ENCODE data around the gene KLHDC4. TPM values are rescaled to one million over a fixed set of nuclear protein-coding genes. Genes with fewer than 3 reads are reported as not detected.

The KLHDC4 gene
- total and polyA plus RNA-seq, 10 of the 15 experiments (the other 5 are each of a cell fraction or from before 2014, with no cell fraction given) = 0.80 to 62.1 (median 32.8) TPM

DNA sequence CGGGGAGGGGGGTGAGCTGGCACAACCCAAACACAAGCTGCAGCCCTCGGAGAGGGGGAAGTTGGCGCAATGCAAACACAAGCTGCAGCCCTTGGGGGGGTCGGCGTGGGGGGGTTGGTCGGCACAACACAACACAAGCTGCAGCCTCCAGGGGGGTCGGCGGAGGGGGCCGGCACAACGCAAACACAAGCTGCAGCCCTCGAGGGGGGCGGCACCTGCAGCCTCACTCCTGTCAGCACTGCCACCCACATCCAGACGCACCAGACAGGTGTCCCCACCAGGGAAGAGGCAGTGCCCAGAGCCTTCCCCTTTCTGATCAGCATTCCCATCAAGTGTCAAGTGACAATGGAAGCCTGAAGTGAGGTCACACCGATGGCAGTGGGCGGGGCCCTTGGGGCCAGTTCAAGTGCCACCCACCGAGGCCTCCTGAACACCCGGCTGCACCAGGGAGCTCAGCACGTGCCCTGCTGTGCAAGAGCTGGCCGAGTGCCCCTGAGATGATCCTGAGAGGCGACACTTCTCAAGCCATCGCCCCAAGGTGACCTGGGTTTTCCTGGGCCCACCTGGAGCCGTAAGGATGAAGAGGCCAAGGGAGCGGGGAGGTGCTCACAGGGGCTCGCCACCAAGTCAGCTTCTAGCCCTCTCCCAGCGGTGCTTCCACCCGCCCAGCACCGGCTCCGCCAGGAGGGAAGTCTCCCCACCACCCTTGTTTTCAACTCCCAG is 59.3 kb downstream of the KLHDC4 start:
- no TSS peak for BruUV-seq (replicated peaks)
- ChIA-PET POLR2A (interaction anchor here (0.5 kb wide), 1 partner anchor 9 kb away, joined by 3 read pairs; no protein-coding TSS in a partner anchor), SMC1A (ENCODE audit: uncharacterized antibody, unreplicated experiment) (no interaction called here)

More for the DNA sequence above, 59.3 kb downstream of the KLHDC4 start:
- no peak overlapping the region for H2AFZ ChIP-seq (ENCODE audit: control insufficient read depth, low read depth, low read length)
- H3K4me1 ChIP-seq (ENCODE audit: control insufficient read depth, insufficient read depth, low read length) = peaks cover 22% of the 10 kb centered on the region
- 80% methylated on average over 25 of the region's 28 CpGs for WGBS (ENCODE audit: insufficient coverage, insufficient replicate concordance, low lambda C conversion rate, missing lambda C conversion rate)
- no peak overlapping the region for H3K27ac ChIP-seq (ENCODE audit: control insufficient read depth, insufficient read depth)
- peaks cover 10 to 34% of the 10 kb centered on the region in 2 experiments; a peak in 3 of 4 replicates for H3K36me3 ChIP-seq (ENCODE audit: control insufficient read depth in 2 of 2, insufficient read depth in 2 of 2, low read length in 1 of 2)
- H3K9me3 ChIP-seq (replicated peaks; ENCODE audit: control insufficient read depth, insufficient read depth, low read length) = no peaks in the 10 kb centered on the region
- CTCF ChIA-PET = no interaction called here
- H3K9ac ChIP-seq (ENCODE audit: control insufficient read depth, insufficient read depth, low read length) = no peak overlapping the region
- no peak overlapping the region for H3K4me3 ChIP-seq
- RAD21 ChIA-PET (ENCODE audit: unreplicated experiment) = interaction anchor here (0.6 kb wide), 1 partner anchor 169 kb away, joined by 4 read pairs; no protein-coding TSS in a partner anchor
- H4K20me1 ChIP-seq (ENCODE audit: control insufficient read depth, insufficient read depth) = no peaks in the 10 kb centered on the region
- H3K27me3 ChIP-seq (replicated peaks in 1 of 2; ENCODE audit: control insufficient read depth in 2 of 2, insufficient read depth in 2 of 2, low read length in 1 of 2) = no peaks in the 10 kb centered on the region
- in situ Hi-C loops (cut with MboI) (no loop called here), intact Hi-C loops (cut with micrococcal nuclease; ENCODE audit: unreplicated experiment) (no loop called here)
- H3K79me2 ChIP-seq (ENCODE audit: control insufficient read depth, insufficient read depth, low read length) = no peaks in the 10 kb centered on the region
- DNase-seq (ENCODE audit: low read depth, low spot score) (no peak), ATAC-seq (no peak), FAIRE-seq (no peak)
- TF ChIP-seq SUZ12 (IDR thresholded peaks at IDR 0.05; ENCODE audit: unreplicated experiment) (no peak), TCF3 (IDR thresholded peaks at IDR 0.05; ENCODE audit: borderline replicate concordance, insufficient read depth, low read depth, low read length) (no peak), ZBTB4 (CRISPR knock-in tag; IDR thresholded peaks at IDR 0.05) (no peak), EGR1 (IDR thresholded peaks at IDR 0.05; ENCODE audit: borderline replicate concordance in 1 of 2, low read depth in 2 of 2, low read length in 2 of 2) (no peak), FOXK2 (IDR thresholded peaks at IDR 0.05) (no peak), WRNIP1 (IDR thresholded peaks at IDR 0.05; ENCODE audit: borderline replicate concordance, low read depth, low read length) (no peak), POLR2A (IDR thresholded peaks at IDR 0.05; ENCODE audit: low read depth, low read length) (peak; percentile 19)
- no peak overlapping the region for H3K4me2 ChIP-seq (ENCODE audit: control insufficient read depth, insufficient read depth)

All from GM12878 (cell line).